Measurements from ENCODE around the gene TMEM40.
"Not testable (repeated sequence)": the region's sequence is repeated elsewhere in the genome, so short reads cannot be mapped to it uniquely, and the experiment has no call there.

TMEM40 gene

DNA sequence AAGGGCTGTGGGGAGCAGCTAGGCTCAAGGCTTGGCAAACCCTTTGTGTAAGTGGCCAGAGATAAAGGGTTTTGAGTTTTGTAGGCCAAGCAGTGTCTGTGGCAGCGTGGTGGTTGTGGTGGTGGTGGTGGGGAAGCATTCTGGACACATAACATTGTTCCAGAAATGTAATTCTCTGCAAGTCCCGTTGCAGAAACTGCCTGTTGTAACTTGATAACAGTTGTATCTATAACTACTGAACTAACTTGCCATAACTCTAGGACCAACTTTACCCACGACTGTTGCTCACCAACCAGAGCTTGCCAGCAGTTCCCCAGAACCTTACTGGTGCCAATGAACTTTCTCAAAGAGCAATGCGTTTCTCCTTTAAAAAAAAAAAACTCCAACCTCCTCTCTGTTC is 18.1 kb upstream of the TMEM40 start:
- DNase-seq, result no peak

DNA sequence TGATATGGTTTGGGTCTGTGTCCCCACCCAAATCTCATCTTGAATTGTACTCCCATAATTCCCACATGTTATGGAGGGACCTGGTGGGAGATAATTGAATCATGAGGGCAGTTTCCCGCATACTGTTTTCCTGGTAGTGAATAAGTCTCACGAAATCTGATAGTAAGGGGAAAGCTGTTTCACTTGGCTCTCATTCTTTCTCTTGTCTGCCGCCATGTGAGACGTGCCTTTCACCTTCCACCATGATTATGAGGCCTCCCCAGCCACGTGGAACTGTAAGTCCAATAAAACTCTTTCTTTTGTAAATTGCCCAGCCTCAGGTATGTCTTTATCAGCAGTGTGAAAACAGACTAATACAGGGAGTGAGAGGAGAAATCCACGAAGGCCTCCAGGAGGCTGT is 16.9 kb upstream of the TMEM40 start:
- not testable (repeated sequence) for DNase-seq

DNA sequence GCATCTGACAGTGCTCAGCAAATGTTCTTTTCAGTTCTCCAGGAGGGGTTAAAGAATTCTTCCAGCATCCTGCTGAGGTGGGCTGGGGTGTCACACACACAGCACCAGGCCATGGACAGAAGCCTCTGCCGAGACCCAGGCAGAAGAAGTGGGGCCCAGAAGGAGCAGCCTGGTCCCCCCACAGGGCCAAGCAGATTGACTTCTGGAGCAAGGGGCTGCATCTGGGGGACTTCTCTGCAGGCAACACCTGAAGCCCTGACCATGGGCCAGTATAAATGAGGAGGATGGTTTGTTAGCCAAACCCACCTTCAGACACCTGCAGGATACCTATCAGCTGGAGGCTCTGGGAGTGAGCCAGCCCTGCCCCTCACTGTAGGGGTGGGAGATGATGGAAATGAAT is 16.2 kb upstream of the TMEM40 start:
- no peak for DNase-seq

DNA sequence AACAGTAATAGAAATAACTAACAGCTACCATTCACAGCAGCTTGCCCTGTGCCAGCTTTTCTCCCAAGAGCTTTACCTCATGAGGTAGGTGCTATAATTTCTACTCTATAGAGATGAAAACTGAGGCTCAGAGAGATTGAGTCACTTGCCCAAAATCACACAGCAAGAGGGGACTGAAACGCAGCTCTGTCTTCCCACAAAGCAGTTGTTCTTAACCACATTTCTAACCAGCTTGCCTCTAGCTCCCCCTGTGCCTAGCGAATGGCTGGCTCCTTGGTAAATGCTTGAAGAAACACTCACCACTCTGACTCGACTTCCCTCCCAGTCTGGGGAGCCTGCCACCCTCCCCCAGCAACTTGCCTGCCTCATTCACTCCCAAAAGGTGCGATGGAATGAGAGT is 15.6 kb upstream of the TMEM40 start:
- no peak for DNase-seq

DNA sequence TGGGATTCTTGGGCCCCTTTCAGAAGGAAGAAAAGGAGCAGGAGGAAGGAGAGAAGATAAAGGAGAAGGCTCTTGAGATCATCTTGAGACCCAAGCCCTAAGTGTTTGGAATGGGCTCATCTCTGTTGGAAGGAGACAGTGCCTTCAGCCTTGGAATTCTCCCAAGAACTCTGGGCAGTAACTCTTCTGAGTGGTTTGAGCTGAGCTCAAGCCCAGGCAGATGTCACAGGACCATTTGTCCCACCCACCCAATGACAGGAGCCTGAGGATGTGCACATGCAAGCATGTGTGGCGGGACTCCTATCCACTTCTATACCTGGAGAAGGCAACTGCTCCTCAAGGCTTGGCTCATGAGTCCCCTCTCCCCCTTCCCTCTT is 14.6 kb upstream of the TMEM40 start:
- DNase-seq, result no peak

DNA sequence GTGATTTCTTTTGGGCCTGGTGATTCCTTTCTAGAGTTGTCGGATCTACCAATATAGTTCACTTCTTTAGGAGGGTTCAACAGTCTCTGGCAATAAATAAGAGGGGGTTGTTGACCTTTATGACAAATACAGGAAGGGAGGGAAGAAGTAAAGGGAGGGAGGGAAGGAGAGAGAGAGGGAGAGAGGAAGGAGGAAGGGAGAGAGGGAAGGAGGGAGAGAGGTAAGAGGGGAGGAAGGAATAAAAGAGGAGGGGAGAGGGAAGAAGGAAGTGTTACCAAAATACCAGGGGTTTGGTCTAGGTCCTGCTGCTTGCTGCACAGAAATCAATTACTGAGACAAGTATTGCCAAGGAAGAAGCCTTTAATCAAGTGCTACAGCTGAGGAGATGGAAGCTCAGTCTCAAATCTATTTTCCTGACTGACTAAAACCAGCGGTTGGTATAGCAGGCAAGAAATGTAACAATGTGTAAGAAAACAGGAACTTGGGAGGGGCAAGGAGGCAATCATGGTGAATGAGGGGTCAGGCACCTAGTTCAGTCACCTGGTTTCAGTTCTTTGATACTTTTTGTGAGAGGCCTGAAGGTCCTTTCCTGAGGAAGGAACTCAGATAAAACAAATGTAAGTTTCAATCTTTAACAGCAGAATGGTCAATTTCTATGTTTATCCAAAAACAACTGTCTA is 14.1 kb upstream of the TMEM40 start:
- no peak for DNase-seq

DNA sequence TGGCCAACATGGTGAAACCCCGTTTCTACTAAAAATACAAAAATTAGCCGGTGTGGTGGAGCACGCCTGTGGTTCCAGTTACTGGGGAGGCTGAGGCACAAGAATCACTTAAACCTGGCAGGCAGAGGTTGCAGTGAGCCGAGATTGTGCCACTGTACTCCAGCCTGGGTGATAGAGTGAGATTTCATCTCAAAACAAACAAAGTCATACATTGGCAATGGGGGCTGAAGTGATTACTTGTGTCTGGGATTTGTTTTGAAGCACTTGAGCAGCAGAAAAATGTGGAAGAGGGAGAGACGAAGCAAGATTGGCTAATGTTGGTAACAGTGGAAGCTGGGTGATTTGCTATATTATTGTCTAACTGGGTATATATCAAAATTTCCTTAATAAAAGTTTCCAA is 13.4 kb upstream of the TMEM40 start:
- no peak for DNase-seq

DNA sequence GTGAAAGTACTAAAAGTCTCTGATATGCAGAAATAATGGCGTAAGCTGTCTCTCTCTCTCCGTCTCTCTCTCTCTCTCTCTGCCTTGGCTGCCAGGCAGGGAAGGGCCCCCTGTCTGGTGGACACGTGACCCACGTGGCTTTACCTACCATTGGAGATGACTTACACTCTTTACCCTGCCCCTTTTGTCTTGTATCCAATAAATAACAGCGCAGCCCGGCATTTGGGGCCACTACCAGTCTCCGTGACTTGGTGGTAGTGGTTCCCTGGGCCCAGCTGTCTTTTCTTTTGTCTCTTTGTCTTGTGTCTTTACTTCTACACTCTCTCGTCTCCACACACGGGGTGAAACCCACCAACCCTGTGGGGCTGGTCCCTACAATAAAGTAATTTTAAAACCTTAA is 12.2 kb upstream of the TMEM40 start:
- DNase-seq, result no peak

DNA sequence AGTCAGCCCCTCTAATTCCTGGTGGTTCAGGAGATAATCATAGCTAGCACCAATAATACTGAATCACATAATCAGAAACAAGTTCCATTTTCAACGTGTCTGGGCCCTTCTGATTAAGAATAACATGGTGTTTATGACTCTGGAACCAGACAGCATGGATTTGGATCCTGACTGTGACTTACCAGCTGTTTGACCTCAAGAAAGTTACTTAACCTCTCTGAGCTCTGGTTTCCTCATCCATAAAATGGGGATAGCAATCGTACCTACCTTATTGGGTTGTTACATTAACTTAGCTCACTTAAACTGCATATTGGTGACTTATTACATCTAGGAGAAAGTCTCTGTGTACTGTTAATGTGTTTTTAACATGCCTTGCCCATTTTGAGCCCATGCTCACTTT is 10.7 kb upstream of the TMEM40 start:
- DNase-seq, result no peak

DNA sequence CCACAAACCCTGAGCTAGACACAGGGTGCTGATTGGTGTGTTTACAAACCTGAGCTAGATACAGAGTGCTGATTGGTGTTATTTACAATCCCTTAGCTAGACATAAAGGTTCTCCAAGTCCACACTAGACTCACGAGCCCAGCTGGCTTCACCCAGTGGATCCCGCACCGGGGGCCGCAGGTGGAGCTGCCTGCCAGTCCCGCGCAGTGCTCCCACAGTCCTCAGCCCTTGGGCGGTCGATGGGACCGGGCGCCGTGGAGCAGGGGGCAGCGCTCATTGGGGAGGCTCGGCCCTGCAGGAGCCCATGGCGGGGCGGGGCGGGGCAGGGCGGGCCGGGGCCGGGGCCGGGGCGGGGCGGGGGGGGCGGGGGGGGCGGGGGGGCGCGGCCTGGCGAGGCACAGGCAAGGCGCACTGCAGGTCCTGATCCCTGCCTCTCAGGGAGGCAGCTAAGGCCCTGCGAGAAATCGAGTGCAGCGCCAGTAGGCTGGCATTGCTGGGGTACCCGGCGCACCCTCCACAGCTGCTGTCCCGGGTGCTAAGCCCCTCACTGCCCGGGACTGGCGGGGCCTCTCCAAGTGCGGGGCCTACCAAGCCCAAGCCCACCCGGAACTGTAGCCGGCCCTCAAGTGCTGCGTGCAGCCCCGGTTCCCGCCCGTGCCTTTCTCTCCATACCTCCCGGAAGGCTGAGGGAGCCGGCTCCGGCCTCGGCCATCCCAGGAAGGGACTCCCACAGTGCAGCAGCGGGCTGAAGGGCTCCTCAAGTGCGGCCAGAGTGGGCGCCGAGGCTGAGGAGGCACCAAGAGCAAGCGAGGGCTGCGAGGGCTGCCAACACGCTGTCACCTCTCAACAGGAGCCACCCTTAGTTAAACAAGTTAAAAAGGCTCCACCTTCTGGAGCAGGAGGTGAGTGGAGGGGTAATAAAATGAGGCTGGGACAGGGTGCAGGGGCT is 9.8 kb upstream of the TMEM40 start:
- no peak for DNase-seq

DNA sequence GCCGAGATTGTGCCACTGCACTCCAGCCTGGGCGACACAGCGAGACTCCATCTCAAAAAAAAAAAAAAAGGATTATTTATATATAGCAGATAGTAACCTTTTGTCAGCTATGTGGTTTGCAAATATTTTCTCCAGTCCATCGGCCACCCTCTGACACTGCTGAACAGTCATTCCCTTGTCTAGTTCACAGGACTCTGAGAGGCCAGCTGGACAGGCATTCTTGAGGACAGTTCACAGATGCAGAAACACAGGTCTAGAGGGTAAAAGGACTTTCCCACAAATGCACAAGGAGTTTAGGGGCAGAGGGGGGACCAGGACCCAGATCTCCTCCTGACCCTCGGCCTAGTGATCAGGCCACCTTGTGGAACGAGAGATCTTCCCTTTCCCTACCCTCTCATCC is 7.5 kb upstream of the TMEM40 start:
- no peak for DNase-seq

DNA sequence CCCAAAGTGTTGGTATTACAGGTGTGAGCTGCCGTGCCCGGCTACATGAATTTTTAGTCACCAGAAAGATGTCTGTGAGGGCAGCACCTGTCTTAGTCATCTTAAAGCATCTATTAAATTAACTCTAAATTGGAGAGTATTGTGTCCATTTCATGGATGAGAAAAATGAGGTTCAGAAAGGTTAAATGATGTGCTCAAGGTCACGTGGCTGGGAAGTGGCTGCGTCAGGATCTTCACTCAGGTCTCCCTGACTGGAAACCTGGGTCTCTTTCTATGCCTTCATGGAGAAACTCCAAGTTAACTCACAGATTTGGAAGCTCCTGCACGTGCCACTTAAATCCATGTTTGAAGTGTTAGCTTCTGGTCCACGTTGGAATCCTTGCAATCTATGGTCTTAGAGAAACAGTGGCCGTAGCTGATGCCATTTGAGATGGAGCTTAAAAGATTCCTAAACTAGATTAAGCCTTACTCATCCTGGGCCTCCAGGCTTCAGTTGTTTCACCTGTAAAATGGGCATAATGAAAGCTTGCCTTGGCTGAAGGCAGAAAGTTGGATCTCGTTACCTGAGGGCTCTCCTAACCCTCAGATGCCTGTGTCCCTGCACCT is 5.2 kb upstream of the TMEM40 start:
- no peak for DNase-seq

DNA sequence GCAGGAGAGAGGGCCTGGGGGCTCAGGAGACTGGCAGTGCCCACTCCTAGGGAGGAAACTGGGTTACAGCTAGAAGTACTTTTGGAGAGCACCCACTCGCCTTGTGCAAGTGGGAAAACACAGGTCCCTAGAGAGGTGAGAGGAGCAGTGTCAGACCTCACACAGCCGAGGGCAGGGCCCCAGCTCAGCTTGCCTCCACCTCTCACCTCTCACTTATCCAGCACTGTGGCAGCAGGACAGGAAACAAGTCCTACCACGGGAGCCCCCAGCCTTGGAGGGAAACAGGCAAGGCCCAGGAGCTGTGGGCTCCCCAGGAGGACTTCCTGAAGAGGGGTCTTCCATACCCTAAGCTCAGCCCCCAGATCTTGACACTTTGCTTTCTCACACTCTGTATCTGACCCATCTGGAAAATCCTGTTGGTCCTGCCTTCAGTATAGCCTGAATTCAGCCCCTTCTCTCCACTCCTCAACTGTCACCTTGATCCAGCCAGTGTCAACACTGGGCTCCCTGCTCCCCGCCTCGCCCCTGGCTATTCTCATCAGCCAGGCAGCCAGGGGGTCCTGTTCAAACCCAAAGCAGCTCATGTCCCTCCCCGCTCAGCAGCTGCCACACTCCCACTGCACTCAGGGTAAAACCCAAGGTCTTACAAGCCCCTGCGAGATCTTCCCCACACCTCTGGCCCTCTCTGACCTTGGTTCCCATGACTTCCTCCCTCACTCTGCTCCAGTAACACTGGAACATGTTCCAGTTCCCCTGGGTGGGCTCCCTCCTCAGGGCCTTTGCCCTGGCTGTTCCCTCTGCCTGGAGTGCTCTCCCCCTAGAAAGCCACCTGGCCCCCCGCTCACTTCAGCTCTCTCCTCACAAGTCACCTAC is 870 bp upstream of the TMEM40 start:
- DNase-seq, result no peak

DNA sequence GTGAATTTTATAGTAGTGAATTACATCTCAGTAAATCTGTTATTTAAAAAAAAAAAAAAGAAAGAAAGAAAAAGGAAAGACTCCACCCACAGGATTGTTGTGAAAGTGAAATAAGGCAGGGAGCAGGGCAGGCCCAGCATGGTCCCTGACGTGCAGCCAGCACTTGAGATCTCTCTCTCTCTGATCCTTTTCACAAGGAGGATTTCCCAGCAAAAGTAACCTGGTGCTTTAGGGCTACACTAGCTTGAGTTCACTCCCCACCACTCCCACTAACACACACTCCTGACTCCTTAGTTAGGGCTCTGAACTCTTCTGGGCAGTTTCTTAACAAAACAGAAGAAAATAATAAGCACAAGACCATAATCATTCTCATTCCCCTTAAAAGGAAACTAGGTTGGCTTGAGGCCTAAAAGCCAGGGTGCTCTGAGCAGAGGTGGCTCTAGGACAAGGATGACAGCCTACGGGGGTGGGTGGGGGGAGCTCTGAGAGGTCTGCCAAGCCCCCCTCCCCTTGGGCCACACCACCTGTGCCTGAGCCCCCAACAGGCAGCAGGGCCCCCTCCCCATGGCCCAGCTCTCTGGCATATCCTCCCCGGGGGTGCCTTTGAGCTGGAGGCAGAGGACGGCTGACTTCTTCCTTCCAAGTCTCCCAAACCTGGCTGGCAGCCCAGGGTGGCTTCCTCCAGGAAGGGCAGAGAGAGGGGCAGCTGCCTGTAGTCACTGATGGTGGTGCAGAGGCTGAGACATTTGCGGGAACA is 856 bp downstream of the TMEM40 start:
- no peak for DNase-seq

DNA sequence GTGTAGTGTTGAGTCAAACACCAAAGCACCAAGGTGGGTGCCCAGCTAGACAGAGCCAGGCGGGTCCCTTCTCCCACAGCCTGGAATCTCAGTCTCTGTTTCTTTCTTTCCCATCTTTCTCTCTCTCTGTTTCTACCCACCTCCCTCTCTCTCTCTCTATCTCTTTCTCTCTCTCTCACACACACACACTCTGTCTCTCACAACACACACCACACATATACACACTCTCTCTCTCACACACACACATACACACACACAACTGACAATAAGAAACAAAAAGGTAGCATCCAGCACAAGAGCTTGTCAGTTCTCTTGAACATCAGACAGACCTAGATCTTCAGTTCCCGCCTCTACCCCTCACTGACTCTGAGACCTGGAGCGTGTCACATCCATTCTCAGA is 2.4 kb downstream of the TMEM40 start:
- DNase-seq, result no peak

DNA sequence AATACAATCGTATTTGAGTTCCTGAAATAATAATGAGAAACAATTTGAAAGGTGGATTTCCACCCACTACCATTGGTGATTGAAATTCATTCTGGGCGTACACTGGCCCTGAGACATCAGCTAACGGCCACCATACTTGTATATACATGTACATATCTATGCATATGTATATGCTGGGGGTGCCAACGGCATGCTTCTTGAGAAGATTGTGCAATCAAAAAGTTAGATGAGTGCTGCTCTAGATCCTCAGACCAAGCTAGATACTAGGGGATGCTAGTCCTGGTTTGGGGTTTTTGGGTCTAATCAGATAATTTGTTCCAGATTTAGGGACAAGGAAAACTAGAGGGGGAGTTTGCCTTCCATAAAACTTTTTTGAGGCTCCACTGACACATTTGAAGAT is 2.9 kb downstream of the TMEM40 start:
- no peak for DNase-seq

DNA sequence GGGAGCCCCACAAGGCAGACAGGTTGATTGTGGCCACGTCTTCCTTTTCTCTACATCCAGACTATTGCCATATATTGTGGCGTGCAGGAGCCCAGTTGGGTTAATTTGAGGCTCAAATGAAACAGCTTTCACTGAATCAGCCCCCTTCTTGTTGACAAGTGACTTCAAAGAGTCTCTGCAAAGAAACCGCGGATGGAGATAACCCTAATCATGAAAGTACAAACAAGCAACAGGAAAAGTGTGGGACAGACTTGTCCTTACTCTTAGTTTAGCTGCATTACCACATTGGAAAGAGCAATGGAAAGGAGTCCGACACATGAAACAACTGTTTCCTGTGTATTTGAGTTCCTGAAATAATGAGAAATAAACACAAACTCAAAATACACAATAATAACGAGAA is 3.3 kb downstream of the TMEM40 start:
- no peak for DNase-seq

DNA sequence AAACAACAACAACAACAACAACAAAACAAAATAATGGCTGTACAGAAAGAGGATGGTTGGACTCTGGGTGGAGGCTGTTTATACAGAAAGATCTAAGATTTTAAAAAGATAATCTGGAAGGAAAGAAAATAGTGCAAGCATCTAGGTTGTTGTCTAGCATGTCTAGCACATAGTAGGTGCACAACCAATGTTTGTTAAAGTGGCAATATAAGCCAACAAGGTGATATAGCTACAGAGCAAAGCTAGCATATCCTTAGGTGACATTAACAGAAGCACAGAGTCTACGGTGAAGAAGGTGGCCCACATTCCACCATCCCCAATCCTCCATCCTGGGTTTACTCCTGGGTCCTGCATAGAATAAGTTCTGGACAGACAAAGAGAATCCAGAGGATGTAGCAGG is 4.7 kb downstream of the TMEM40 start:
- DNase-seq, result no peak

DNA sequence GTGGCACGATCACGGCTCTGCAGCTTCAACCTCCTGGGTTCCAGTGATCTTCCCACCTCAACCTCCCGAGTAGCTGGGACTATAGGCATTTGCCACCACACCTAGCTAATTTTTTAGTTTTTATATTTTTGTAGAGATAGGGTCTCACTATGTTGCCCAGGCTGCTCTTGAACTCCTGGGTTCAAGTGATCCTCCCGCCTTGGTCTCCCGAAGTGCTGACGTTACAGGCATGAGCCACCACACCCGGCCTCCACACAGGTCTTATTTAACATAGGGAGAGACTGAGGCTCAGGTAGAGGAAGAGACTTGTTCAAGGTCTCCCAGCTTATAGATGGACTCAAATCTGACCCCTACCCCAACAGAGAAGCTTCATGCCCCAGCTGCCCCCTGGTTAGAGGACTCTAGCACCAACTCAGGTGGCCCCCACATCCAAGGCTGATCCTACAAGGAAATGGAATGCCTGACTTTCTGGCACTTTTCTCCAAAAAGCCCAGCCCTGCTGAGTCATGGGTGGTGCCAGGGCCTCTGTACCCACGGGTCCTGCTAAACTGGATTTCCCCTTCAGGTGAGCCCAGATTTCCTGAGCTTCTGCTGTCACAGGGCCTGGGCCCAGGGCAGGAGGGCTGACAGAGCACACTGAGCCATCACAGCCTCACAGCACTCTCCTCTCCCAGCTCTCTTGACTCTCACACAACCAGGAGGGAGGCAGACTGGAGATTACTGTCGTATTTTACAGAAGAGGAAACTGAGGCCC is 5.6 kb downstream of the TMEM40 start:
- DNase-seq, result no peak

DNA sequence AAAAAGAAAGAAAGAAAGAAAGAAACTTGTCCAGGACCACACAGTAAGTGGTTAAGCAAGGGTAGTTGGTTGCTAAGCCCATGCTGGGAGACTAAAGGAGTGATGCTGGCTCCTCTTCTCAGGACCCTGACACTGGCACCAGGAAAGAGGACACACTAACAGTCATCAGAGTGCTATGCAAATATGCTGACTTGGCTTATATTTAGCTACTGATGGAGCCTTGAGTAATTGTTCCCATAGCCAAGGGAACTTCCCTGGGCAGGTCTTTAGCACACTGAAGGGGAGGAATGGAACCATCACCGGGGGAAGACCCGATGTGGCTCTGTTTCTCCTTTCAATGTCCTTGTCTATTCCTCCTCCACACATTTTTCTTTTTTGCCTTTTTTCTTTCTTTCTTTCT is 6.2 kb downstream of the TMEM40 start:
- no peak for DNase-seq
